Kasumi-1 (cell line): ENCODE measurements around the gene CCDC192.
"Not testable (repeated sequence)": the region's sequence is repeated elsewhere in the genome, so short reads cannot be mapped to it uniquely, and the experiment has no call there.

Source experiments
- DNase-seq, 2 experiments: peaks; one replicate each; lab custom pipeline; 2025; lab: John Stamatoyannopoulos, UW

CCDC192 gene

DNA sequence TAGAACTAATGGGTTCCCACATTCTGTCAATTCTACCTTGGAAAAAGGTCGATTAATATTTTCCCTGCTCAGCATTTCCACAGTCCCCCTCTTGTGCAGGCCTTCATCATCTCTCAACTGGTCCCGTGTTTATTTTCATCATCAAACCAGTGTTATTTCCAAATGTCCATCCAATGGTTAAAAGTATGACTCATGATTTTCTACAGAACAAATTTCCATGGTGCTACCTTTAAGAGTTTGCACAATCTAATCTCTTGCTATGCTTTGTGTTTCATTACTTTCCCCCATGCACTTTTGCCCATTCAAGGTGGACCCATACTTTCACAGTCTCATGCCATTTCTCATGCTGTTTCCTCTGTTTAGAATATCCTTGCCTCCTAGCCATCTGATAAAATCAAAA, 143.7 kb downstream of the CCDC192 start:
- no peak for DNase-seq

DNA sequence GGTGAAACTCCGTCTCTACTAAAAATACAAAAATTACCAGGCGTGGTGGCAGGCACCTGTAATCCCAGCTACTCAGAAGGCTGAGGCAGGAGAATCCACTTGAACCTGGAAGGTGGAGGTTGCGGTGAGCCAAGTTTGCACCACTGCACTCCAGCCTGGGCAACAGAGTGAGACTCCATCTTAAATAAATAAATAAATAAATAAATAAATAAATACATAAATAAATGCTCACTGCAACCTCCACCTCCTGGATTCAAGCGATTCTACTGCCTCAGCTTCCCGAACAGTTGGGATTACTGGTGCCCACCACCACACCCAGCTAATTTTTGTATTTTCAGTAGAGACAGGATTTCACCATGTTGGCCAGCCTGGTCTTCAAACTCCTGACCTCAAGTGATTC, 144.4 kb downstream of the CCDC192 start:
- DNase-seq, result not testable (repeated sequence)

DNA sequence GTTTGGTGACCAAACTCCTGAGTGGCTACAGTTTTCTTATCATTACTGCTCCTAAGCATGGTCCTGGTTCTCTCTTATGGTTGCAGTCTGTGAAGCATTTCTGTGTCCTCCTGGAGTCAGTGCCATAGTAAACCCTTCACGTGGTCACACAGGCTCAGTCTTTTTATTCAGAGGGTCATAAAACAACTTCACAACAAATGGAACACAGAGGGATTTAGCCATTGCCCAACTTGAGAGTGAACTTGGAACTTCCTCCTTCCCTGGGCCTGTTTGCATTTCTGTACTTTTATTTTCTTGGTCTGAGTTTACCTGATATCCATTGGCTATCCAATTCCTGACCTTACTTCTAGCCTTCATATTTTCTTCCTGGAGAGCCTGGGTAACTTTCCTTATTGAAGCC, 144.9 kb downstream of the CCDC192 start:
- no peak for DNase-seq

DNA sequence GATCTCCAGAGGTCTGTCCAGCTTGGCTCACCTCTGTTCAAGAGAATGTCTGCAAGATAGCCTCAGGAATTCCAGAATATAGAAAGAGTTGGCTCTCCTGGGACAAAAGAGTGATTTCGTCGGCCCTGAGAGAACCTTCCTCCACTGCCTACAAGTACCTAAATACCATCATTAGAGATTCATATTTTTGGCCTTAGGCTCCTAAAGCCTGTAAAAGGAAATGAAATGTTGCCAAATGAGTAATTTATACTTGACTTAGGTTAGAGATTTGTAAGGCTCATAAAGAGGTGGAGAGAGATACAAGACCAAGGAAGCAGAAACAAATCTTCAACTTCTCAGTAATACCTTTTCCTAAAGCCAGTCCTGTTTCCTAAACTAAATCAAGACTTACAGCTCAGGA, 146.2 kb downstream of the CCDC192 start:
- DNase-seq, result no peak

DNA sequence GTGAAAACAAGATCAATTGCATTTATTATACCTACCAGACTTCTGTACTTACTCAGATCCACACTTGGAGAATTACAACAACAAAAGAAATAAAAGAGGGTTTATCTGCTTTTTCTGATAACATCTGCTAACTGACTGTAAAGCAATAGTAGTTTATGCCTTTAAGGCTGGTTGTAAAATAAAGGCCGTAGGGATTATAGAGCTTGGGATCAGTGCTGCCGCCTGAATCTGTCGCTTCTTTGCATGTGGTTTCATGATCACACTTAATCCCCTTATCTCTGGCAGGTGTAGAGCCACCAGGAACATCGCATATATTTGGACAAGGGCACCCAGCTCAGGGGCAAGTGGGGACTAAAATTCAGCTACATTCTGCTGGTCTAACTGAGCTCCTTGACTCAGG, 146.7 kb downstream of the CCDC192 start:
- DNase-seq, result no peak

DNA sequence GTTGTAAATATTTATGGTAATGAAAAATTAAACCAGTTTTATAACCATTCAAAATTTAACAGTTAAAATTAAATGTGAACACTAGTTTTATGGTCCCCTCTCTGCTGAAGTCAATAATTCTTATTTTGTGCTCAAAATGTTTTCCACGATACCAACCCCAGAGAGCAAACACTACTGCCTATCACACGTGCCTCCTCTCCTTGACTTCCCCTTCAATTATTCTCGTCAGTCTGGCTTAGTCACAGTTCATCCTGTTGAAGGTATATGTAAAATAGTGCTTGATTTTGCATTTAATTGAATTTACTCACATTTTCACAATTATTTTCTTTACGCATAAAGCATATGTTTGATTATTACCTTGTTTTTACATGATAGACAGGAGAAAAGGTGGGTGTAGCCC, 148.8 kb downstream of the CCDC192 start:
- DNase-seq, result no peak

DNA sequence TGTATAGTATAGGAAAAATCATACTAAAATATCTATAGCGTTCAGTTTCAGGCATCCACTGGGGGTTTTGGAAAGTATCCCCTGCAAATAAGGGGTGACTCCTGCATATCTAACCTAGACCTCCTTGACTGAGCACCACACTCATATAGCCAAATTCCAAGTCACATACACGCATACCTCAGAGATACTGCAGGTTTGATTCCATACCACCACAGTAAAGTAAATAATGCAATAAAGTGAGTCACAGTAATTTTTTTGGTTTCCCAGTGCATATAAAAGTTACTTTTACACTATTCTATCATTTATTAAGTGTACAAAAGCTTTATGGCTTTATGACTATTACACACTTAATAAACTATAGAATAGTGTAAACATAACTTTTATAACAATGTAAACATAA, 151.3 kb downstream of the CCDC192 start:
- no peak for DNase-seq

DNA sequence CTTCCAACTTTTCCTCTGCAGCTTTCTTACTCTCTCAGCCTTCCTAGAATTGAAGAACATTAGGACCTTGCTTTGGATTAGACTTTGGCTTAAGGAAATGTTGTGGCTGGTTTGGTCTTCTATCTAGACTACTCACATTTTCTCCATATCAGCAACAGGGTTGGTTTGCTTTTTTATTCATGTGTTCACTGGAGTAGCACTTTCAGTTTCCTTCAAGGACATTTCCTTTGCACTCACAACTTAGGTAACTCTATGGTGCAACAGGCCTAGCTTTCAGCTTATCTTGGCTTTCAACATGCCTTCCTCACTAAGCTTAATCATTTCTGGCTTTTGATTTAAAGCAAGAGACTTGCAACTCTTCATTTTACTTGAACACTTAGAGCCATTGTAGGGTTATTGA, 153.1 kb downstream of the CCDC192 start:
- DNase-seq, result no peak

DNA sequence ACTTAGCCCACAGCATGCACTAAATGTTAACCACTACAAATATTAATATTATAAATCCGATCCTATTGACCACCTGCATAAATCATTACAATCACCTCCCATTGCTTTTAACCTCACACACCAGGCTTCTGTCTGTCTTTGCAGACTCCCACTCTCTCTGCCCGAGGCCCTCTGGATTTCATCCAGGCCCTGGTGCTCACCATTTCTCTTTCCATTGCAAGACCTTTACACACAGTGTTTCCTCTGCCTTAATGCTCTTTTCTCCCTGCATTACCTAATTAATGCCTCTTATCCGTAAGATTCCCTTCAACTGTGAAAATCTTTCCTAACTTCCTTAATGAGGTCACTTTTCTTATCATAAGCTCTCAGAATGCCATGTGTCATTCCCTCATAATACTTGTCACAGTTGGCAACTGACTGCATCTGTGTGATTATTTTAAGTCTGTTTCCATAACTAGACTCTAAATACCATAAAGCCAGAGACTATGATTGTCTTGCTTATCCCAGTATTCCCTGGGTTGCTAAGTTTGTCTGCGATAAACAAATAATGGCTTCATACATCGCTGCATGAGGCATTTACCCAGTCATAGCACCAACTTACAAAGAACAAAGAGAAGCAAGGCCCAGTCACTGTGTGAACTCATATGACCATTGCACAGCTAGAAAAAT, 155.1 kb downstream of the CCDC192 start:
- no peak for DNase-seq

DNA sequence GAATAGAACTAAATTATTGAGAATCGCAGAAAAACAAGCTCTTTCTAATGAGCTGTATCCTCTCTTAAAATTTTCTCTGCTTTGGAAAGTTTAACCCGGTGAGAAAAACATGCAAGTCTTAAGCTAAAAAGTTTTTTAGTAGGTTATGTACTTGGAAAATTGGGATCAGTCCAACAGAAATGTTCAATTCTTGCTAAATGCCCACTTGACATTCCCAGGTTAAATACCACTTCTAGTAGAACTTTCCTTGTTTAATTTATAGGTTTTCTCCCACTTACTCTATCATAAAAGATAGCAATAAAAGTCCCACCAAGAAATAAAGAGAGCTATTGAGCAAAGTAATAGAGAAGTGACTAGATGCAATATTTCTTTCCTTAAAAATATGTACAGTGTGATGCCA, 157.1 kb downstream of the CCDC192 start:
- no peak for DNase-seq

DNA sequence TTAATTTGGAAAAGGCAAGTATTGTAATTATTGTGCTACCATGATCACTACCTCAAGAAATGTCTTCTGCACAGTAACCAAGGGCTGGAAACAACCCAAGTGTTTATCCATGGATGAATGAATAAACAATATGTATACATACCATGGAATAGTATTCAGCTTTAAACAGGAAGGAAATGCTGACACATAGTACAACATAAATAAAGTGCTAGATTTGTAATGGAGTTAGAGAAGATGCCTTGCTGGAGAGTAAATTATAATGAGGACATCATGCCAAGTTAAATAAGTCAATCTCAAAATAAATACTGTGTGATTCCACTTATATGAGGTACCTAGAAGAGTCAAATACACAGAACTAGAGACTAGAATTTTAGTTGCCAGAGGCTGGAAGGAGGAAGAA, 160.0 kb downstream of the CCDC192 start:
- DNase-seq, result no peak

DNA sequence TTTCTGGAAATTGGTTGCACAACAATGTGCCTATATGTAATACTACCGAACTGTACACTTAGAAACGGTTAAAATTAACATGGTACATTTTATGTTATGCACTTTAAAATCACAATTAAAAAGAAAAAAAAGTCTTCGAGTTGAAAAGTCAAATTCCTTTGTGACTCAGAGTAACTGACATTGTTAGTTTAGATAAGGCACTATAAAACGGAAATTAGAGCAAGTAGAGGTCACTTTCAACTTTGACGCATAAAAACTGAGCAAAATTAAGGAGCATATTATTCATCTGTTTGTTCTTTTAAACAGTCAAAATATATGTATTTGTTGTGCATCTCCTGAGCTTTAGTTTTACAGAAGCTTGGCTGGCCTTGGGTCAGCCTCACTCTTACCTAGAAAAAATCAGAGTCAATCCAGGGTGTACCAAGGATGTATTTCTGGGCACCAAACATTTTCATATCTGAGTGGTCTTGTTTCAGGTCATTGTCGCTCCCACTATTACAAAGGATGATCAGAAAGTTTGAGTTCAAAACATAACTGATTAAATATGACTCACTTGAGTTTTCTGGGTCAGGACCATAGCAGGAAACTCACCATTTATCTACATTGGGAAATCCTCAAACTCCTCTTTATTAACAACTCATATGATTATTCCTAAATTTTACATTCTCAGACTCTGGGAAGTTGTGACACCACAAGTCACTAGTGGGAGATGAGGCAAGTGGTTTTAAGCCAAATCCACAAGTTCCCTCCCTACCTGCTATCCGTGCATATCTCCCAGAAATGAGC, 160.6 kb downstream of the CCDC192 start:
- DNase-seq, result no peak

DNA sequence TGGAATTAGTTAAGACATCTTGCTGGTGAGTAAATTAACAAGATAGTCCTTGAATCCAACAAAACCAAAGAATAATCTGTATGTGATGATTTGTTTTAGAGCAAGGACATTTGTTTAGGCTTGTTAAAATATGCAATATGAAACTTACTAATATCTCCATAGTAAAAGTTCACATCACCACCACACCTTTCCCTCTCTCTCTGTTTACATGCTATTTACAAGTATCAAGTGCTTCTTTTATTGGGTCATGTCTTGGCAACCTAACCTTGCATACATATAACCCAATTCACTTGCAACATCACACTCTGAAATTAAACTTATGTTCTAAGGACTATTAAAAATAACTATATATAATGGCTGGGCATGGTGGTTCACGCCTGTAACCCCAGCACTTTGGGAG, 161.3 kb downstream of the CCDC192 start:
- DNase-seq, result no peak

DNA sequence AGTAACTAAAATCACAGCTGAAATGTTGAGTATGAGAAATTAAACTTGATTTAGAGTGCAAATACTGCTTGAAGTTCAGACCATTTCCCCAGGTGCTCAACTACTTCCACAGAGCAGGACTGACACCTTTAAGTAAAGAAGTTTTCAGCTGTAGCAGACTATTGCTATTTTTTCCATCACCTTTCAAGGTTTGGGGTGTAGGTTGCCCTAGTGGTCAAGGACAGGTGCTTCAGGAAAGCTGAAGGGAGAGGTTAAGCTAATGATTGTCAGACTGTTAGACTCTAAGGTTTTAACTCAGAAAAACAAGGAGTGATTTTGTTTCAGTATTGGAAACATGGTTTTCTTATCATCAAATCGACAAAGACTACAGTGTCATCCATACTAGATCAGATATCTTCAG, 162.1 kb downstream of the CCDC192 start:
- DNase-seq, result no peak

DNA sequence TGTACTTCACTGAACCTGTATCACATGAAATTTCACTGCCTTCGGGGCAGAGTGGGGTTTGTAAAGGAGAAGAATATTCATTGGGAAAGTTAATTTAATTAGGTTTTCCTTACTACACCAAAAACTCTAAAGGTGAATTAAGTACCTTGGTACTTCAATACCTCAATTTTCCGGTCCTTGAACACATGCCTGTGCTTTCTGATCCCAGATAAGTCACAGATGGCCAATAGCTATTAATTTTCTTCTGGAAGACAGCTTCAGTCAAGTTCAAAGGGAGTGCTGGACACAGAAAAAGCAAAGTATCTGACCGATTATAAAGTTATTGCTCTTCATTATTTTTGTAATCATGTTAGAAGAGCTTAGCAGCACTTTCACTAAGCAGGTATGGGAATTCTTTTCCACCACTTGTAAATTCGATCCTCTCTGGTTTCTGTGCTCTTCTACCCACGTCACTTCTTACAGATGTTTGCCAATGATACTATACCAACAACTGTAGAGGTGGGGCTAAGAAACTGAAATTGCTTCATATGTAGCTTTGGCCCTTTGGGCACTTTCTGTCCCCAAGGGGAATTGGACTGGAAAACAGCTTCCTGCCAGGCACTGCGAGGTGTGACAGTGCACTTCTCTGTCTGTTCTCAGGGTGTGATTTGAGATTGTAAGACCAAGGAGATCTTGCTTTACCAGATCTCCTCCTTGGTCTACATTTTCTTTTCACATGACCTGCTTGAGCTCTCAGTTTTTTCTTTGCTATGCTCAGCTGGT, 164.0 kb downstream of the CCDC192 start:
- DNase-seq, result no peak

DNA sequence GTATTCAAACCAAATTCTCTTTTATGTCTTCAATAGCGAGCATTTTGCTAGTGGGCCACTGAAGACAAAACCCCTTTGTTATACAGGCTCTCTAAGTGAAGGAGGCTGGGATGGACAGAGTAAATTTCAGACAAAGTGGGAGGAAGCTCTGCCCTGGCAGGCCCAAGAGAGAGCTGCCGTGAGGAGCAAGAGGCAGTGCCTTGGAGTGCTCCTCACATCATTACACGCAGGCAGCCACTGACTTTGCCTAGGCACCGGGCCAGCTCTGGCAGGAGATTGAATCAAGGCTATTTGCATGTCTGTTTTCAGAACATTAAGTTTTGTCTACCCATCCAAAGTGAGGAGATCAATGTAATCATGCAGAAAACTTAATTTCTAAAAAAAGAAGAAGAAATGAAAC, 167.7 kb downstream of the CCDC192 start:
- no peak for DNase-seq

DNA sequence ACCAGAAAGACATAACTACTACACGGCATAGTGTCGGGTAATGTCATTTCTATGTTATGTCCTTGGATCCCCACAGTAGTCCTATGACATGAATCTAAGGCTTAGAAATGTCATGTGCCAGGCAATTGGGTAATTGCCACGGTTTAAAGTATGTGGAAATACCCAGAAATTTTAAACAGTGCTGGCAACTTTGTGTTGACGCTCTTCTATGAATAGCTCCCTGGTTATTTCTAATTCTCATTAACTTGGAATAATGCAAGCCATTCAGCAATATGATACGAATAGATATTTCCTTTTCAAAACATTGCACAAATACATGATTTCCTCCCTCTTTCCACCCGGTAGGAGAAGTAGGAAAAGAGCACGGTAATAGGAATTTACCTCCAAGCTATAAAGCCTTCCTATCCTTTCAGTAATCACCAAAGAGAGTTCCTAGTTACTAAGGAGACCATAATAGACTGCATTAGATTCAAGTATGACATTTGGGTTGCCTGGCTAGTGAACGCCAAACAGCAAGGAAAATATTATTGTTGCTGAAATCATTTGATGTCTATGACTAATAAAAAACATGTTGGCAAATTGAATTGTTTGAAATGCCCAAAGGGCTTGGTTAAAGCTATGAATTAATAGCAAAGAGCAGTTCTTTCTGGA, 168.4 kb downstream of the CCDC192 start:
- no peak for DNase-seq

DNA sequence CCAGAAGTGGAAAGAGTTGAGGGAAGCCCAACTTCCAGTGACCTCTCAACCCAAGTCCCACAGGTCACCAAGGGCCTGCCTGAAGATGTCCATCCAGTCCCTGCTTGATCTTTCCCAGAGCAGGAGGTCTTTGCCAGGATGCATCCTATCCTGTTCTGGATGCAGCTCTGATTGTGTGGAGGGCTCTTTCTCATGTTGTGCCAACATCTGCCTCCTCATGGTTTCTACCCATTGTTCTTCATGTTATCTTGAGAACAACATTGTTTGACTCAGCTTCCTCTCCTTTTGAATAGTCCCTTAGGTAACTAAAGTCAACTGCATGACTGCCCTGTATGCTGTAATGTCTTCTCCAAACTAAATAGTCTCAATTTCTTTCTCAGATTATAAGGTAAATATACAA, 169.3 kb downstream of the CCDC192 start:
- DNase-seq, result no peak

DNA sequence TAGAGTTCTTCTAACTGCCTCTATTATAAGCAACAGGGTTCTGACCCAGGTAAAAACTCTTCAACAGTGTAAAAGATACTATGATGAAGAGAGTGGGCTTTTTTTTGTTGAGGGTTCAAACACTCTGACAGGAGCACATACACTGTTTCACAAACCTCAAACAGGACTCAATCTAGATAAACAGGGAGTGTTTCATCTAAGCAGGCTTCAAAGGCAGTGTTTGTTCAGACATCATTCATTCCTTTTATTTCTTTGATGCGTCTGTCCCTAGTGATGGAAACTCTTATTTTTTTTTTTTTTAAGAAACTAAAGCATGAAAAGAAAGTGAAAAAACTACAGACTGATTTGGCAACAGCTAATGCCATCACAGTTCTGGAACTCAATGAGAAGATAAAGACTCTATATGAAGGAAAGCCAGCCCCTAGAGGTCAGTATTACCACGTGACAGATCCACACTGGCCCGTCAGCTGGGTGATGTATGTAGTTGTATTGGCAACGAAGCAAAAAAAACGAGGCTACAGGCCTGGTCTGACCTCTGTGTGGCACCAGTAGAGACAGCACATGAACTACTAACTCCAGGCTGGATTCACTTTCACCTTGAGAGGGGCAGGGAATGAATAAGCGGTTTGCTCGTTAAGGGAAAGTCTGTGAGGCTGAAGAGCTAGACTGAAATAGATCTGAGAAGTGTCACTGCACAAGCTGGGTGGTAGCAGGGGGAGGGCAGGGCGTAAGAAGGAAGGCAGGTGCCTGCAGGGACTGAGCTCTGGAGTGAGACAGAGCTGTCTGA, 172.2 kb downstream of the CCDC192 start:
- DNase-seq, result peak; percentile 23 to 27

DNA sequence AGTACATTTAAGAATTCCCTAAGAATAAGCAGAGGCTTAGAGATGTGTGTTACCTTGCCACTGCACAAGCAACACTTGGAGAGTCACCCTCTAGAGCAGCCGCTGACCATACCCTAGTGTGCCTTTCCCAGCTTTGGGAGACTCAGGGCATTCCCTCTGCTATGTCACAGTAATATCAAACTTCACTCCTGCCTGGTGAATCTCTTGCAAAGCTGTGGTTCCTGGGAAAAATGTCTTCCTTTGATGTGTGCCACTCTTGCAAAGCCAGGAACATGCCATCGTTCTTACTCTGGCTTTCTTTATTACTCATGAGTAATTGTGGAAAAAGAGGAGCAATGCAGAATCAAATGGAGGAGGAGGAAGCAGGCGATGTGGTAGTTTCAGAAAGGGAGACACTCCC, 173.2 kb downstream of the CCDC192 start:
- DNase-seq, result no peak

DNA sequence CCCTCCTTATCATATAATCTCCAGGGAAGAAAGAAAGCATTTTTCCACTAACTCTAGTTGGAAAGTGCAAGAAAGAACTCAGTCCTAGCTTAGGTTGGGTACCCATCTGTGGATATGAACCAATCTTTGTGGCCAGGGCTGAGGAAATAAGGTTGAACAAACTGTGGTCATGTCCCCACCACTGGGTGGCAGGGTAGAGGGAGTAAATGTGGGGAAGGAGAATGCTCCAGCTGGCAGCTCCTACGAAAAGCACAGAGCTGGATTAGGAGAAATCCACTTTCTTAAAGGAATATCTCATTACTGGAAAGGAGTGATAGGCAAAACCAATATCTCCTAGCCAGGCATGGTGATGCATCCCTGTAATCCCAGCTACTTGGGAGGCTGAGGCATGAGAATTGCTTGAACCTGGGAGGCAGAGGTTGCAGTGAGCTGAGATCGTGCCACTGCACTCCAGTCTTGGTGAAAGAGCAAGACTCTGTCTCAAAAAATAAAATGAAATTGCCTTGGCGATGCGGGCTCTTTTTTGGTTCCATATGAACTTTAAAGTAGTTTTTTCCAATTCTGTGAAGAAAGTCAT, 175.1 kb downstream of the CCDC192 start:
- DNase-seq, result peak; percentile 62 to 70
